HL-60 (cell line): ENCODE data around the gene ADCY3.

ENCODE experiments used
- CTCF ChIP-seq: IDR thresholded peaks from one replicate; pipeline ENCODE4 v1.5.1; 2011; ENCODE audit warnings: low read length, control low read depth, inconsistent platforms; ENCODE audit not compliant: insufficient read depth
- POLR2AphosphoS5 ChIP-seq: IDR thresholded peaks from 2 replicates; pipeline ENCODE4 v1.6.1; 2012; ENCODE audit warnings: low read depth
- REST ChIP-seq: IDR thresholded peaks from 2 replicates; pipeline ENCODE4 v1.6.1; 2012; ENCODE audit warnings: low read depth; ENCODE audit not compliant: insufficient replicate concordance

- TF ChIP-seq CTCF, result no peak
- TF ChIP-seq POLR2AphosphoS5, result no peak
- no peak for TF ChIP-seq REST
Observed at GRCh38 chr2:24816884-24817283, 103.2 kb downstream of the ADCY3 start.
